K562 (cell line): ENCODE data around the gene LYZL4. TPM values are rescaled to one million over a fixed set of nuclear protein-coding genes. Genes with fewer than 3 reads are reported as not detected.

Source experiments
- ARID2 ChIP-seq: fragments of 450-650 bp; IDR thresholded peaks from 2 replicates; pipeline ENCODE4 v1.6.1; 2017; ENCODE audit warnings: antibody characterized with exemption, mild to moderate bottlenecking
- CC2D1A ChIP-seq: fragments of 450-650 bp; IDR thresholded peaks from 2 replicates; pipeline ENCODE4 v1.6.1; 2017; ENCODE audit warnings: mild to moderate bottlenecking
- MBD2 ChIP-seq: sonication (generic); IDR thresholded peaks from 2 replicates; pipeline ENCODE4 v1.6.1; 2016; ENCODE audit warnings: low read depth, borderline replicate concordance
- MLLT1 ChIP-seq, 2 experiments: fragments of 450-650 bp; IDR thresholded peaks; 2 replicates each; pipeline ENCODE4 v1.6.1; 2016
- MNT ChIP-seq, 2 experiments: fragments of 450-650 bp; conservative IDR thresholded peaks; 2 replicates each; pipeline ENCODE4 v1.6.1; 2017; ENCODE audit warnings: mild to moderate bottlenecking in 2 of 2, moderate library complexity in 2 of 2
- MYBL2 ChIP-seq, 2 experiments: fragments of 450-650 bp in 1 of 2; sonication (generic) in 1 of 2; formaldehyde crosslinking in 1 of 2; IDR thresholded peaks; 2 replicates each; pipeline versions ENCODE4 v1.6.1 to v1.8.1; 2017 to 2022; ENCODE audit warnings: borderline replicate concordance in 1 of 2, inconsistent platforms in 1 of 2, low read depth in 1 of 2, mild to moderate bottlenecking in 1 of 2, missing genetic modification reagents in 1 of 2, moderate library complexity in 1 of 2
- NRF1 ChIP-seq, 2 experiments: fragments of 450-650 bp; IDR thresholded peaks in 1 of 2; conservative IDR thresholded peaks in 1 of 2; 2 replicates each; pipeline ENCODE4 v1.6.1; 2014; ENCODE audit warnings: mild to moderate bottlenecking in 2 of 2
- RB1 ChIP-seq: fragments of 450-650 bp; IDR thresholded peaks from 2 replicates; pipeline ENCODE4 v1.6.1; 2017; ENCODE audit warnings: low read depth, mild to moderate bottlenecking
- RBM25 ChIP-seq: fragments of 200-400 bp; formaldehyde crosslinking; IDR thresholded peaks from 2 replicates; pipeline ENCODE4 v1.6.1; 2018; ENCODE audit warnings: low read length, low read depth, moderate library complexity; ENCODE audit not compliant: severe bottlenecking
- RHOXF2B ChIP-seq: fragments of 250-450 bp; sonication (Bioruptor Pico); conservative IDR thresholded peaks from 2 replicates; pipeline ENCODE4 v1.5.1; 2021
- SMARCA5 ChIP-seq: fragments of 450-650 bp; IDR thresholded peaks from 2 replicates; pipeline ENCODE4 v1.6.1; 2016
- SMC3 ChIP-seq: conservative IDR thresholded peaks from 2 replicates; pipeline ENCODE4 v1.6.1; 2011; ENCODE audit warnings: low read depth, low read length, improper control_type of control experiment; ENCODE audit not compliant: insufficient read depth
- TCFL5 ChIP-seq: fragments of 250-450 bp; sonication (Bioruptor Pico); conservative IDR thresholded peaks from 2 replicates; pipeline ENCODE4 v1.6.1; 2021; ENCODE audit warnings: mild to moderate bottlenecking, moderate library complexity, matching md5 sums
- TRIM24 ChIP-seq, 2 experiments: fragments of 450-650 bp; IDR thresholded peaks; 2 replicates each; pipeline ENCODE4 v1.6.1; 2016
- ZBTB1 ChIP-seq: sonication (generic); formaldehyde crosslinking; IDR thresholded peaks from 2 replicates; pipeline ENCODE4 v1.8.1; 2023; ENCODE audit warnings: missing genetic modification reagents, low read depth, mild to moderate bottlenecking, borderline replicate concordance
- ZKSCAN1 ChIP-seq: fragments of 150-350 bp; IDR thresholded peaks from 2 replicates; pipeline ENCODE4 v1.6.1; 2016; ENCODE audit warnings: low read depth, low read length
- polyA plus RNA-seq, 8 experiments: library from polyadenylated mRNA; depleted of rRNA in 4 of 8; stranded (reverse) in 5 of 8; unstranded in 3 of 8; fragments of >200 nt; fragmentation: Nextera tagmentation in 2 of 8; fragmentation: Illumina TruSeq in 1 of 8; extraction: Ambion mirVana in 2 of 8; extraction: Trizol in 1 of 8; gene quantifications; 2 replicates each; pipeline versions ENCODE4 v1.2.1 to v1.2.3, GENCODE V29; 2011 to 2014; ENCODE audit warnings: inconsistent platforms in 1 of 8, missing spikeins in 1 of 8
- total RNA-seq, 7 experiments: library from RNA; depleted of rRNA in 6 of 7; stranded (reverse); fragments of >200 nt in 6 of 7; fragmentation: Illumina TruSeq in 2 of 7; extraction: Trizol in 2 of 7; gene quantifications; 2 replicates each; pipeline versions ENCODE4 v1.2.1 to v1.2.3, GENCODE V29; 2011 to 2021; ENCODE audit warnings: low replicate concordance in 1 of 7
- TF ChIP-seq, protein P1 (sequence below): sonication (generic); formaldehyde crosslinking; IDR thresholded peaks from 2 replicates; pipeline ENCODE4 v1.9.0; 2022; ENCODE audit warnings: mild to moderate bottlenecking, missing genetic modification reagents
- TF ChIP-seq, protein P2 (sequence below): fragments of 250-450 bp; sonication (Bioruptor Pico); IDR thresholded peaks from 2 replicates; pipeline ENCODE4 v1.8.0; 2021; ENCODE audit warnings: mild to moderate bottlenecking, moderate library complexity
- TF ChIP-seq, protein P3 (sequence below): sonication (generic); formaldehyde crosslinking; IDR thresholded peaks from 2 replicates; pipeline ENCODE4 v1.4.0; 2020; ENCODE audit warnings: mild to moderate bottlenecking, missing genetic modification reagents
- TF ChIP-seq, protein P4 (sequence below): fragments of 450-650 bp; IDR thresholded peaks from 2 replicates; pipeline ENCODE4 v1.6.1; 2016

Gene LYZL4
- total and polyA plus RNA-seq, 9 of the 15 experiments (the other 6 are each of a cell fraction or from before 2014, with no cell fraction given) = not detected

- TF ChIP-seq, protein P1, sequence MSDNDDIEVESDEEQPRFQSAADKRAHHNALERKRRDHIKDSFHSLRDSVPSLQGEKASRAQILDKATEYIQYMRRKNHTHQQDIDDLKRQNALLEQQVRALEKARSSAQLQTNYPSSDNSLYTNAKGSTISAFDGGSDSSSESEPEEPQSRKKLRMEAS (CRISPR knock-in tag) = no peak
- TF ChIP-seq TRIM24 (IDR thresholded peaks at IDR 0.05) (no peak), SMC3 (peak; percentile 96), CC2D1A (peak; percentile 35; the same call in 1 of the 2 replicates), RHOXF2B (CRISPR knock-in tag) (no peak), MBD2 (no peak), TCFL5 (CRISPR knock-in tag) (no peak), ARID2 (peak; percentile 57; the same call in 1 of the 2 replicates), SMARCA5 (no peak), NRF1 (conservative IDR thresholded peaks at IDR 0.05 in 1 of 2, IDR thresholded peaks at IDR 0.05 in 1 of 2) (no peak), RBM25 (no peak), RB1 (peak; percentile 42; the same call in 1 of the 2 replicates), ZBTB1 (no peak), MYBL2 (IDR thresholded peaks at IDR 0.05; ENCODE audit: low read depth) (no peak), MYBL2 (CRISPR knock-in tag; IDR thresholded peaks at IDR 0.05; ENCODE audit: borderline replicate concordance) (no peak), MNT (conservative IDR thresholded peaks at IDR 0.05) (0 out of 4 replicates have a peak, but pooled peaks have one; percentile 38 to 40), MLLT1 (IDR thresholded peaks at IDR 0.05) (no peak), ZKSCAN1 (0 out of 2 replicates have a peak, but pooled peaks have one; percentile 25)
- TF ChIP-seq, protein P2, sequence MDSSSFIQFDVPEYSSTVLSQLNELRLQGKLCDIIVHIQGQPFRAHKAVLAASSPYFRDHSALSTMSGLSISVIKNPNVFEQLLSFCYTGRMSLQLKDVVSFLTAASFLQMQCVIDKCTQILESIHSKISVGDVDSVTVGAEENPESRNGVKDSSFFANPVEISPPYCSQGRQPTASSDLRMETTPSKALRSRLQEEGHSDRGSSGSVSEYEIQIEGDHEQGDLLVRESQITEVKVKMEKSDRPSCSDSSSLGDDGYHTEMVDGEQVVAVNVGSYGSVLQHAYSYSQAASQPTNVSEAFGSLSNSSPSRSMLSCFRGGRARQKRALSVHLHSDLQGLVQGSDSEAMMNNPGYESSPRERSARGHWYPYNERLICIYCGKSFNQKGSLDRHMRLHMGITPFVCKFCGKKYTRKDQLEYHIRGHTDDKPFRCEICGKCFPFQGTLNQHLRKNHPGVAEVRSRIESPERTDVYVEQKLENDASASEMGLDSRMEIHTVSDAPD = no peak
- TF ChIP-seq, protein P3, sequence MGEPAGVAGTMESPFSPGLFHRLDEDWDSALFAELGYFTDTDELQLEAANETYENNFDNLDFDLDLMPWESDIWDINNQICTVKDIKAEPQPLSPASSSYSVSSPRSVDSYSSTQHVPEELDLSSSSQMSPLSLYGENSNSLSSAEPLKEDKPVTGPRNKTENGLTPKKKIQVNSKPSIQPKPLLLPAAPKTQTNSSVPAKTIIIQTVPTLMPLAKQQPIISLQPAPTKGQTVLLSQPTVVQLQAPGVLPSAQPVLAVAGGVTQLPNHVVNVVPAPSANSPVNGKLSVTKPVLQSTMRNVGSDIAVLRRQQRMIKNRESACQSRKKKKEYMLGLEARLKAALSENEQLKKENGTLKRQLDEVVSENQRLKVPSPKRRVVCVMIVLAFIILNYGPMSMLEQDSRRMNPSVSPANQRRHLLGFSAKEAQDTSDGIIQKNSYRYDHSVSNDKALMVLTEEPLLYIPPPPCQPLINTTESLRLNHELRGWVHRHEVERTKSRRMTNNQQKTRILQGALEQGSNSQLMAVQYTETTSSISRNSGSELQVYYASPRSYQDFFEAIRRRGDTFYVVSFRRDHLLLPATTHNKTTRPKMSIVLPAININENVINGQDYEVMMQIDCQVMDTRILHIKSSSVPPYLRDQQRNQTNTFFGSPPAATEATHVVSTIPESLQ (CRISPR knock-in tag) = no peak
- TF ChIP-seq, protein P4, sequence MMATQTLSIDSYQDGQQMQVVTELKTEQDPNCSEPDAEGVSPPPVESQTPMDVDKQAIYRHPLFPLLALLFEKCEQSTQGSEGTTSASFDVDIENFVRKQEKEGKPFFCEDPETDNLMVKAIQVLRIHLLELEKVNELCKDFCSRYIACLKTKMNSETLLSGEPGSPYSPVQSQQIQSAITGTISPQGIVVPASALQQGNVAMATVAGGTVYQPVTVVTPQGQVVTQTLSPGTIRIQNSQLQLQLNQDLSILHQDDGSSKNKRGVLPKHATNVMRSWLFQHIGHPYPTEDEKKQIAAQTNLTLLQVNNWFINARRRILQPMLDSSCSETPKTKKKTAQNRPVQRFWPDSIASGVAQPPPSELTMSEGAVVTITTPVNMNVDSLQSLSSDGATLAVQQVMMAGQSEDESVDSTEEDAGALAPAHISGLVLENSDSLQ = no peak
Observed at GRCh38 chr3:42443819-42444436, 33.5 kb upstream of the LYZL4 start (continued).
